GM12878 (cell line): Measurements from ENCODE around the gene LRRC2. TPM values are rescaled to one million over a fixed set of nuclear protein-coding genes. Genes with fewer than 3 reads are reported as not detected.
A peak's percentile ranks its signal among the peaks of the same experiment; 100 is the strongest.

Experiments used
- ATAC-seq: fragments of 200-7000 bp; cut with Tn5 transposase; 3 replicates; pipeline ENCODE4 v1.9.1; 2020; ENCODE audit warnings: mild to moderate bottlenecking, moderate library complexity
- BruUV-seq: library from RNA; stranded (reverse); fragments of 400-500 nt; replicated peaks from 2 replicates; lab custom pipeline; 2021; lab: Mats Ljungman, UMichigan
- CTCF ChIA-PET: fragments of 300-600 bp; sonication (Branson Sonifier 250); formaldehyde crosslinking; extraction: SDS; loops from one replicate; lab custom pipeline; 2021; ENCODE audit warnings: inconsistent platforms; lab: Yijun Ruan, JAX
- POLR2A ChIA-PET: fragments of 350-600 bp; formaldehyde crosslinking; extraction: SDS; loops from one replicate; lab custom pipeline; 2021; ENCODE audit warnings: inconsistent platforms; lab: Charles Lee
- RAD21 ChIA-PET: fragments of 300-600 bp; sonication (Branson Sonifier 250); formaldehyde crosslinking; loops from one replicate; lab custom pipeline; 2023; ENCODE audit warnings: antibody characterized with exemption; ENCODE audit not compliant: unreplicated experiment; lab: Charles Lee
- SMC1A ChIA-PET: fragments of 300-600 bp; sonication (Branson Sonifier 250); formaldehyde crosslinking; loops from one replicate; lab custom pipeline; 2023; ENCODE audit not compliant: unreplicated experiment, uncharacterized antibody; lab: Charles Lee
- DNase-seq: peaks from one replicate; pipeline ENCODE4 v3.0.0-alpha.2; 2011; ENCODE audit warnings: low read depth, low spot score
- FAIRE-seq: peaks from 3 replicates; lab custom pipeline; 2011; peaks lifted over from hg19 to GRCh38; lab: Jason Lieb, UNC
- H2AFZ ChIP-seq: 2 replicates; pipeline ENCODE4 v1.6.0; 2011; ENCODE audit warnings: low read depth, low read length, control low read depth; ENCODE audit not compliant: control insufficient read depth
- H3K27ac ChIP-seq: 2 replicates; pipeline ENCODE4 v1.5.1; 2011; ENCODE audit warnings: control low read depth; ENCODE audit not compliant: control insufficient read depth, insufficient read depth
- H3K27me3 ChIP-seq, 2 experiments: replicated peaks in 1 of 2; 2 replicates each; pipeline versions ENCODE4 v1.6.0 to v1.6.1; 2011; ENCODE audit warnings: low read length in 1 of 2; ENCODE audit not compliant: control insufficient read depth in 2 of 2, insufficient read depth in 2 of 2
- H3K36me3 ChIP-seq, 2 experiments: 2 replicates each; pipeline ENCODE4 v1.5.1; 2011; ENCODE audit warnings: low read length in 1 of 2; ENCODE audit not compliant: control insufficient read depth in 2 of 2, insufficient read depth in 2 of 2
- H3K4me1 ChIP-seq: 2 replicates; pipeline ENCODE4 v1.6.1; 2011; ENCODE audit warnings: mild to moderate bottlenecking, low read length, moderate library complexity, mixed read lengths; ENCODE audit not compliant: control insufficient read depth, insufficient read depth
- H3K4me2 ChIP-seq: 2 replicates; pipeline ENCODE4 v1.6.0; 2011; ENCODE audit warnings: control low read depth; ENCODE audit not compliant: control insufficient read depth, insufficient read depth
- H3K4me3 ChIP-seq: fragments of 200-600 bp; sonication (generic); 2 replicates; pipeline ENCODE4 v1.5.1; 2016
- H3K79me2 ChIP-seq: 2 replicates; pipeline ENCODE4 v1.6.0; 2011; ENCODE audit warnings: low read length; ENCODE audit not compliant: control insufficient read depth, insufficient read depth
- H3K9ac ChIP-seq: 2 replicates; pipeline ENCODE4 v1.8.0; 2011; ENCODE audit warnings: low read length, control low read depth, mixed read lengths; ENCODE audit not compliant: control insufficient read depth, insufficient read depth
- H3K9me3 ChIP-seq: replicated peaks from 3 replicates; pipeline ENCODE4 v1.5.1; 2011; ENCODE audit warnings: mild to moderate bottlenecking, low read length; ENCODE audit not compliant: control insufficient read depth, insufficient read depth
- H4K20me1 ChIP-seq: 2 replicates; pipeline ENCODE4 v1.6.0; 2011; ENCODE audit not compliant: control insufficient read depth, insufficient read depth
- ATF7 ChIP-seq: fragments of 450-650 bp; IDR thresholded peaks from 2 replicates; pipeline ENCODE4 v1.6.1; 2016; ENCODE audit warnings: low read depth, mild to moderate bottlenecking
- BHLHE40 ChIP-seq, 2 experiments: fragments of 450-650 bp in 1 of 2; IDR thresholded peaks; 2 replicates each; pipeline ENCODE4 v1.6.1; 2011 to 2017; ENCODE audit warnings: low read depth in 2 of 2, borderline replicate concordance in 1 of 2, improper control_type of control experiment in 1 of 2, low read length in 1 of 2, mild to moderate bottlenecking in 1 of 2
- EGR1 ChIP-seq, 2 experiments: IDR thresholded peaks; 1 replicate in 1 of 2; 2 replicates in 1 of 2; pipeline ENCODE4 v1.6.1; 2011 to 2012; ENCODE audit warnings: low read depth in 2 of 2, low read length in 2 of 2, borderline replicate concordance in 1 of 2, mild to moderate bottlenecking in 1 of 2, moderate library complexity in 1 of 2
- JUNB ChIP-seq: IDR thresholded peaks from 2 replicates; pipeline ENCODE4 v1.6.1; 2016; ENCODE audit warnings: antibody characterized with exemption, mild to moderate bottlenecking
- JUND ChIP-seq: IDR thresholded peaks from 2 replicates; pipeline ENCODE4 v1.6.1; 2012; ENCODE audit warnings: low read depth, mild to moderate bottlenecking, low read length, improper control_type of control experiment, moderate library complexity
- MTA2 ChIP-seq: fragments of 450-650 bp; IDR thresholded peaks from 2 replicates; pipeline ENCODE4 v1.6.1; 2016; ENCODE audit warnings: low read depth, mild to moderate bottlenecking, moderate library complexity
- NR2C1 ChIP-seq: fragments of 450-650 bp; IDR thresholded peaks from 2 replicates; pipeline ENCODE4 v1.6.1; 2017; ENCODE audit warnings: antibody characterized with exemption, mild to moderate bottlenecking, moderate library complexity
- NR2F1 ChIP-seq: fragments of 450-650 bp; conservative IDR thresholded peaks from 2 replicates; pipeline ENCODE4 v1.6.1; 2017; ENCODE audit warnings: mild to moderate bottlenecking
- RAD51 ChIP-seq: fragments of 450-650 bp; IDR thresholded peaks from 2 replicates; pipeline ENCODE4 v1.6.1; 2016; ENCODE audit warnings: moderate library complexity, mild to moderate bottlenecking, inconsistent platforms
- SP1 ChIP-seq: IDR thresholded peaks from one replicate; pipeline ENCODE4 v1.6.1; 2011; ENCODE audit warnings: low read depth, low read length
- SREBF1 ChIP-seq: IDR thresholded peaks from 2 replicates; pipeline ENCODE4 v1.6.1; 2012; ENCODE audit warnings: mild to moderate bottlenecking, low read length
- SUZ12 ChIP-seq: fragments of 200-600 bp; sonication (generic); IDR thresholded peaks from one replicate; pipeline ENCODE4 v1.6.1; 2018; ENCODE audit warnings: antibody characterized with exemption, mild to moderate bottlenecking; ENCODE audit not compliant: unreplicated experiment
- ZNF207 ChIP-seq: fragments of 450-650 bp; IDR thresholded peaks from 2 replicates; pipeline ENCODE4 v1.6.1; 2014; ENCODE audit warnings: antibody characterized with exemption, mild to moderate bottlenecking, borderline replicate concordance
- WGBS: methylation state at CpG from one replicate; pipeline ENCODE4 v1.1.6; 2016; ENCODE audit warnings: low lambda C conversion rate; ENCODE audit not compliant: insufficient replicate concordance, insufficient coverage; ENCODE audit errors: missing lambda C conversion rate; 5-methylcytosine and 5-hydroxymethylcytosine counted together
- in situ Hi-C: fragments of 300-500 bp; cut with MboI; formaldehyde crosslinking; loops from 9 replicates; pipeline ENCODE4 v1.14.3; 2018; ENCODE audit warnings: mixed read lengths
- intact Hi-C: fragments of 100-400 bp; cut with micrococcal nuclease; formaldehyde crosslinking; loops from one replicate; pipeline ENCODE4 v1.14.2; 2022; ENCODE audit not compliant: unreplicated experiment
- polyA plus RNA-seq, 11 experiments: library from polyadenylated mRNA; depleted of rRNA in 4 of 11; unstranded in 6 of 11; stranded (reverse) in 5 of 11; fragments of >200 nt; fragmentation: Nextera tagmentation in 4 of 11; fragmentation: Illumina TruSeq in 1 of 11; extraction: Ambion mirVana in 4 of 11; extraction: Trizol in 1 of 11; gene quantifications; 1 replicate in 1 of 11; 2 replicates in 10 of 11; pipeline versions ENCODE4 v1.2.1 to v1.2.3, GENCODE V29; 2011 to 2016; ENCODE audit warnings: inconsistent platforms in 2 of 11, missing spikeins in 2 of 11, low read depth in 1 of 11
- total RNA-seq, 4 experiments: library from RNA; depleted of rRNA in 3 of 4; stranded (reverse); fragments of >200 nt in 3 of 4; fragmentation: Illumina TruSeq in 1 of 4; extraction: Trizol in 1 of 4; gene quantifications; 2 replicates each; pipeline versions ENCODE4 v1.2.1 to v1.2.3, GENCODE V29; 2013 to 2021
- TF ChIP-seq, protein P1 (sequence below): IDR thresholded peaks from 2 replicates; pipeline ENCODE4 v1.6.1; 2011; ENCODE audit warnings: borderline replicate concordance, low read depth, mild to moderate bottlenecking, moderate library complexity, low read length; ENCODE audit not compliant: insufficient read depth, poor library complexity, severe bottlenecking
- TF ChIP-seq, protein P2 (sequence below): fragments of 450-650 bp; IDR thresholded peaks from 2 replicates; pipeline ENCODE4 v1.6.1; 2017; ENCODE audit warnings: mild to moderate bottlenecking, moderate library complexity
- TF ChIP-seq, protein P3 (sequence below): fragments of 150-350 bp; IDR thresholded peaks from 2 replicates; pipeline ENCODE4 v1.6.1; 2014; ENCODE audit warnings: mild to moderate bottlenecking, low read depth, low read length

LRRC2 gene
- total and polyA plus RNA-seq, 10 of the 15 experiments (the other 5 are each of a cell fraction or from before 2014, with no cell fraction given) = not detected

DNA sequence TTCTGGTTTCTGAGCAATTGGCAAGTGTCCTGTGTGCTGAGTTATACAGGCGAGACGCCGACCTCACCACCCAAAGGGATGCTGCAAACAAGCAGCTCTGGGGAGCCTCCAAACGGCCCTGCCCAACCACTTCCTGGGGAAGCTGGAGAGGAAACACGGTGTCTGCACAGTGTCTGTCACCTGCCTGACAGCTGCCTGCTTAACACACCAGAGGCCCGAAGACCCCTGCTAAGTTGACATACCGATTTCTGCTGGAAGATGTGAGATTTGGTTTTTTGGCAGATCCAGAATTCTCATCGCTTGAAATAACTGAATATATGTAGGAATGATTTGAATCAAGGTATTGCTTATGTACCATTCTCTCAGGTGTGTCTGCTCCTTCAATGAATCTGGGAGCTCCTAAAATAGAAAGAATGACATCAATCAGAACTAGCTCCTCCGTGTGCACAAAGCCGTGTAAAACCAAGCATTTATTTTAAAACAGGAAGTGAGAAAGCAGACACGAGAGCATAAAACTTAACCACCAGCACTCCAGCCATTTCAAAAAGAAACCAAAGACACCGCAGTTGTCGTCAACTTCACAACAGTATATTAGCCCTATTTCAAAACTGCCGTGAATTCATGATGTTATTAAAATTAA lies 27.2 kb downstream of the LRRC2 start:
- SMC1A ChIA-PET = interaction anchor here (0.7 to 2.1 kb wide), 12 partner anchors 8 to 331 kb away, joined by 3 to 12 read pairs (median 4); partner anchors contain the start of genes CCR1 and CCR5
- Histone ChIP-seq H3K4me2 (peak overlapping the region; percentile 92), H3K27ac (peak overlapping the region; percentile 90), H3K9me3 (peaks cover 1% of the 10 kb centered on the region; the same call in 2 of the 3 replicates), H3K9ac (peak overlapping the region; percentile 19; the same call in 1 of the 2 replicates), H3K4me3 (peak overlapping the region; percentile 57; the same call in 1 of the 2 replicates), H3K36me3 (no peaks in the 10 kb centered on the region), H3K4me1 (peaks cover 39% of the 10 kb centered on the region), H3K27me3 (no peaks in the 10 kb centered on the region), H4K20me1 (no peaks in the 10 kb centered on the region), H3K79me2 (no peaks in the 10 kb centered on the region), H2AFZ (peak overlapping the region; percentile 45; the same call in 1 of the 2 replicates)
- CTCF ChIA-PET = interaction anchor here (1.0 to 4.6 kb wide), 6 partner anchors 20 to 171 kb away, joined by 3 to 25 read pairs (median 4); no protein-coding TSS in a partner anchor
- peak; percentile 92 for ATAC-seq
- in situ Hi-C loops (no loop called here), intact Hi-C loops (loop anchor here (5.0 to 10.0 kb wide), 2 partner anchors 37 to 444 kb away; no protein-coding TSS in a partner anchor)
- DNase-seq = peak; percentile 97
- POLR2A ChIA-PET = interaction anchor here (0.5 kb wide), 1 partner anchor 196 kb away, joined by 4 read pairs; no protein-coding TSS in a partner anchor
- no TSS peak for BruUV-seq
- FAIRE-seq = peak; percentile 87
- RAD21 ChIA-PET = interaction anchor here (0.8 to 1.8 kb wide), 5 partner anchors 22 to 352 kb away, joined by 3 to 6 read pairs (median 4); partner anchors contain the start of gene CCR1
- under 1% methylated on average over 14 of the region's 14 CpGs for WGBS
- TF ChIP-seq NR2F1 = peak; percentile 73; the same call in 1 of the 2 replicates
- TF ChIP-seq, protein P1, sequence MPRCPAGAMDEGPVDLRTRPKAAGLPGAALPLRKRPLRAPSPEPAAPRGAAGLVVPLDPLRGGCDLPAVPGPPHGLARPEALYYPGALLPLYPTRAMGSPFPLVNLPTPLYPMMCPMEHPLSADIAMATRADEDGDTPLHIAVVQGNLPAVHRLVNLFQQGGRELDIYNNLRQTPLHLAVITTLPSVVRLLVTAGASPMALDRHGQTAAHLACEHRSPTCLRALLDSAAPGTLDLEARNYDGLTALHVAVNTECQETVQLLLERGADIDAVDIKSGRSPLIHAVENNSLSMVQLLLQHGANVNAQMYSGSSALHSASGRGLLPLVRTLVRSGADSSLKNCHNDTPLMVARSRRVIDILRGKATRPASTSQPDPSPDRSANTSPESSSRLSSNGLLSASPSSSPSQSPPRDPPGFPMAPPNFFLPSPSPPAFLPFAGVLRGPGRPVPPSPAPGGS = no peak
- TF ChIP-seq RAD51 = no peak
- TF ChIP-seq, protein P2, sequence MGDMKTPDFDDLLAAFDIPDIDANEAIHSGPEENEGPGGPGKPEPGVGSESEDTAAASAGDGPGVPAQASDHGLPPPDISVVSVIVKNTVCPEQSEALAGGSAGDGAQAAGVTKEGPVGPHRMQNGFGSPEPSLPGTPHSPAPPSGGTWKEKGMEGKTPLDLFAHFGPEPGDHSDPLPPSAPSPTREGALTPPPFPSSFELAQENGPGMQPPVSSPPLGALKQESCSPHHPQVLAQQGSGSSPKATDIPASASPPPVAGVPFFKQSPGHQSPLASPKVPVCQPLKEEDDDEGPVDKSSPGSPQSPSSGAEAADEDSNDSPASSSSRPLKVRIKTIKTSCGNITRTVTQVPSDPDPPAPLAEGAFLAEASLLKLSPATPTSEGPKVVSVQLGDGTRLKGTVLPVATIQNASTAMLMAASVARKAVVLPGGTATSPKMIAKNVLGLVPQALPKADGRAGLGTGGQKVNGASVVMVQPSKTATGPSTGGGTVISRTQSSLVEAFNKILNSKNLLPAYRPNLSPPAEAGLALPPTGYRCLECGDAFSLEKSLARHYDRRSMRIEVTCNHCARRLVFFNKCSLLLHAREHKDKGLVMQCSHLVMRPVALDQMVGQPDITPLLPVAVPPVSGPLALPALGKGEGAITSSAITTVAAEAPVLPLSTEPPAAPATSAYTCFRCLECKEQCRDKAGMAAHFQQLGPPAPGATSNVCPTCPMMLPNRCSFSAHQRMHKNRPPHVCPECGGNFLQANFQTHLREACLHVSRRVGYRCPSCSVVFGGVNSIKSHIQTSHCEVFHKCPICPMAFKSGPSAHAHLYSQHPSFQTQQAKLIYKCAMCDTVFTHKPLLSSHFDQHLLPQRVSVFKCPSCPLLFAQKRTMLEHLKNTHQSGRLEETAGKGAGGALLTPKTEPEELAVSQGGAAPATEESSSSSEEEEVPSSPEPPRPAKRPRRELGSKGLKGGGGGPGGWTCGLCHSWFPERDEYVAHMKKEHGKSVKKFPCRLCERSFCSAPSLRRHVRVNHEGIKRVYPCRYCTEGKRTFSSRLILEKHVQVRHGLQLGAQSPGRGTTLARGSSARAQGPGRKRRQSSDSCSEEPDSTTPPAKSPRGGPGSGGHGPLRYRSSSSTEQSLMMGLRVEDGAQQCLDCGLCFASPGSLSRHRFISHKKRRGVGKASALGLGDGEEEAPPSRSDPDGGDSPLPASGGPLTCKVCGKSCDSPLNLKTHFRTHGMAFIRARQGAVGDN = no peak
- no peak for TF ChIP-seq SREBF1
- peak; percentile 43; the same call in 1 of the 2 replicates for TF ChIP-seq JUND
- TF ChIP-seq, protein P3, sequence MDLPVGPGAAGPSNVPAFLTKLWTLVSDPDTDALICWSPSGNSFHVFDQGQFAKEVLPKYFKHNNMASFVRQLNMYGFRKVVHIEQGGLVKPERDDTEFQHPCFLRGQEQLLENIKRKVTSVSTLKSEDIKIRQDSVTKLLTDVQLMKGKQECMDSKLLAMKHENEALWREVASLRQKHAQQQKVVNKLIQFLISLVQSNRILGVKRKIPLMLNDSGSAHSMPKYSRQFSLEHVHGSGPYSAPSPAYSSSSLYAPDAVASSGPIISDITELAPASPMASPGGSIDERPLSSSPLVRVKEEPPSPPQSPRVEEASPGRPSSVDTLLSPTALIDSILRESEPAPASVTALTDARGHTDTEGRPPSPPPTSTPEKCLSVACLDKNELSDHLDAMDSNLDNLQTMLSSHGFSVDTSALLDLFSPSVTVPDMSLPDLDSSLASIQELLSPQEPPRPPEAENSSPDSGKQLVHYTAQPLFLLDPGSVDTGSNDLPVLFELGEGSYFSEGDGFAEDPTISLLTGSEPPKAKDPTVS = no peak
- peak; percentile 99 for TF ChIP-seq MTA2
- TF ChIP-seq SP1 = peak; percentile 21
- peak in 1 of 2 experiments; percentile 86; a peak in 2 of 3 replicates for TF ChIP-seq EGR1 (IDR thresholded peaks at IDR 0.05; ENCODE audit: borderline replicate concordance in 1 of 2, low read depth in 2 of 2, low read length in 2 of 2)
- peak; percentile 98 for TF ChIP-seq ATF7
- peak; percentile 94 to 96 for TF ChIP-seq BHLHE40 (IDR thresholded peaks at IDR 0.05; ENCODE audit: borderline replicate concordance in 1 of 2, low read depth in 2 of 2, low read length in 1 of 2)
- TF ChIP-seq JUNB = peak; percentile 97
- no peak for TF ChIP-seq NR2C1
- TF ChIP-seq ZNF207 = no peak
- TF ChIP-seq SUZ12 = no peak
